ENCODE data around the gene COPZ2. TPM values are rescaled to one million over a fixed set of nuclear protein-coding genes. Genes with fewer than 3 reads are reported as not detected.
A peak's percentile ranks its signal among the peaks of the same experiment; 100 is the strongest.
"Not testable (repeated sequence)": the region's sequence is repeated elsewhere in the genome, so short reads cannot be mapped to it uniquely, and the experiment has no call there.

The COPZ2 gene
- total RNA-seq, 6 experiments from 2014 or later, result 18.9 to 26.6 (median 23.8) TPM

- Histone ChIP-seq H3K4me3 (no peak overlapping the region), H3K36me3 (no peaks in the 10 kb centered on the region), H3K27ac (peak overlapping the region in 2 of 3 donors; percentile 29 to 46), H3K27me3 (no peaks in the 10 kb centered on the region), H3K9me3 (no peaks in the 10 kb centered on the region), H3K4me1 (no peaks in the 10 kb centered on the region)
- TF ChIP-seq, protein P1, sequence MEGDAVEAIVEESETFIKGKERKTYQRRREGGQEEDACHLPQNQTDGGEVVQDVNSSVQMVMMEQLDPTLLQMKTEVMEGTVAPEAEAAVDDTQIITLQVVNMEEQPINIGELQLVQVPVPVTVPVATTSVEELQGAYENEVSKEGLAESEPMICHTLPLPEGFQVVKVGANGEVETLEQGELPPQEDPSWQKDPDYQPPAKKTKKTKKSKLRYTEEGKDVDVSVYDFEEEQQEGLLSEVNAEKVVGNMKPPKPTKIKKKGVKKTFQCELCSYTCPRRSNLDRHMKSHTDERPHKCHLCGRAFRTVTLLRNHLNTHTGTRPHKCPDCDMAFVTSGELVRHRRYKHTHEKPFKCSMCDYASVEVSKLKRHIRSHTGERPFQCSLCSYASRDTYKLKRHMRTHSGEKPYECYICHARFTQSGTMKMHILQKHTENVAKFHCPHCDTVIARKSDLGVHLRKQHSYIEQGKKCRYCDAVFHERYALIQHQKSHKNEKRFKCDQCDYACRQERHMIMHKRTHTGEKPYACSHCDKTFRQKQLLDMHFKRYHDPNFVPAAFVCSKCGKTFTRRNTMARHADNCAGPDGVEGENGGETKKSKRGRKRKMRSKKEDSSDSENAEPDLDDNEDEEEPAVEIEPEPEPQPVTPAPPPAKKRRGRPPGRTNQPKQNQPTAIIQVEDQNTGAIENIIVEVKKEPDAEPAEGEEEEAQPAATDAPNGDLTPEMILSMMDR (IDR thresholded peaks at IDR 0.05), result no peak
- no peak for TF ChIP-seq POLR2A (IDR thresholded peaks at IDR 0.05)
- DNase-seq (no peak), ATAC-seq (peak; percentile 53 to 70 (median 66))
- WGBS (ENCODE audit: insufficient coverage, low coverage, low lambda C conversion rate, missing lambda C conversion rate), result 31% methylated on average over 3 of the region's 4 CpGs
- intact Hi-C loops (cut with DNase I), result no loop called here
These were observed 35.2 kb downstream of the COPZ2 start for GRCh38 chr17:48002266-48002915.

DNA sequence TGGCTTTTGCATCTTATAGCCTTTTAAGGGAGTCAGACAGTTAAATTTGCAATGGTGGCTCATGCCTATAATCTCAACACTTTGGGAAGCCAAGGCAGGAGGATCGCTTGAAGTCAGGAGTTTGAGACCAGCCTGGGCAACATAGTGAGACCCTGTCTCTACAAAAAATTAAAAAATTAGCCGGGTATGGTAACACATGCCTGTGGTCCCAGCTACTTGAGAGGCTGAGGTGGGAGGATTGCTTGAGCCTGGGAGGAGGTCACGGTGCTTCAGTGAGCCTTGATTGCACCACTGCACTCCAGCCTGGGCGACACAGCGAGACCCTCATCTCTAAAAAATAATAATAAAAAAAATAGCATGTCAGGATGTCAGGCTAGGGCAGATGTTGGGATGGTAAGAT, 35.9 kb downstream of the COPZ2 start:
- H3K4me3 ChIP-seq; H3K4me1 ChIP-seq; ATAC-seq; DNase-seq; H3K9me3 ChIP-seq; intact Hi-C loops (cut with DNase I); H3K36me3 ChIP-seq; H3K27me3 ChIP-seq: not testable (repeated sequence)
- H3K27ac ChIP-seq, result peak overlapping the region in 2 of 3 donors; percentile 29 to 46
- 80% methylated on average over 5 of the region's 5 CpGs for WGBS (ENCODE audit: insufficient coverage, low coverage, low lambda C conversion rate, missing lambda C conversion rate)

GRCh38 chr17:48001197-48001596, 36.4 kb downstream of the COPZ2 start:
- TF ChIP-seq, protein P1 (IDR thresholded peaks at IDR 0.05), result no peak
- 45% methylated on average over 1 of the region's 1 CpG for WGBS (ENCODE audit: insufficient coverage, low coverage, low lambda C conversion rate, missing lambda C conversion rate)
- DNase-seq (peak in 1 of 3 donors; percentile 15), ATAC-seq (peak in 2 of 4 donors; percentile 11 to 41)
- Histone ChIP-seq H3K27ac (no peak overlapping the region), H3K4me1 (no peaks in the 10 kb centered on the region), H3K36me3 (no peaks in the 10 kb centered on the region), H3K27me3 (no peaks in the 10 kb centered on the region), H3K4me3 (no peak overlapping the region), H3K9me3 (no peaks in the 10 kb centered on the region)
- intact Hi-C loops (cut with DNase I), result no loop called here

- Histone ChIP-seq H3K4me3 (no peak overlapping the region), H3K9me3 (no peaks in the 10 kb centered on the region), H3K36me3 (no peaks in the 10 kb centered on the region), H3K4me1 (no peaks in the 10 kb centered on the region), H3K27me3 (no peaks in the 10 kb centered on the region), H3K27ac (no peak overlapping the region)
- TF ChIP-seq POLR2A (IDR thresholded peaks at IDR 0.05), result no peak
- TF ChIP-seq, protein P1 (IDR thresholded peaks at IDR 0.05), result no peak
- DNase-seq, result peak in 1 of 3 donors; percentile 11
- intact Hi-C loops (cut with DNase I), result no loop called here
- ATAC-seq, result no peak
- no CpG with 5 or more reads among the region's 4 CpGs for WGBS (ENCODE audit: insufficient coverage, low coverage, low lambda C conversion rate, missing lambda C conversion rate)
These were observed 38.0 kb downstream of the COPZ2 start for GRCh38 chr17:47999582-47999981.

DNA sequence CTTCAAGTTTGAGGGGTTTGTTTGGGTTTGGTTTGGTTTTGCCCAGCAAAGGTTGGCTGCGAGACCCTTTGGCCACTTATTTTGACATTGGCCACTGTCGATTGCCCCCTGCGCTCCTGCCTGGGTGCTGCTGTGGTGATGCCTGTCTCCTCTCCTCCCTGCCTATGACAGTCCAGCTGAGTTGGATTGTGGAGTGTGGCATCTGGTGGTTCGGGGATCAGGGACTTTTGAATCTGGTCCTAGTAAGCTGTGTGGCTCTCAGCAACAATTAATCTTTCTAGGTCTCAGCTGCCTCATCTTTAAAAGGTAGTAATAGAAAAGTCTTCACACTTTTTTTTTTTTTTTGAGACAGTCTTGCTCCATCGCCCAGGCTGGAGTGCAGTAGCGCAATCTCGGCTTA, 39.6 kb downstream of the COPZ2 start:
- TF ChIP-seq, protein P1 (IDR thresholded peaks at IDR 0.05), result no peak
- TF ChIP-seq POLR2A (IDR thresholded peaks at IDR 0.05), result no peak
- Histone ChIP-seq H3K9me3 (no peaks in the 10 kb centered on the region), H3K4me1 (no peaks in the 10 kb centered on the region), H3K27me3 (no peaks in the 10 kb centered on the region), H3K36me3 (no peaks in the 10 kb centered on the region), H3K4me3 (no peak overlapping the region), H3K27ac (no peak overlapping the region)
- DNase-seq (no peak), ATAC-seq (no peak)
- intact Hi-C loops (cut with DNase I), result no loop called here
- 90% methylated on average over 6 of the region's 7 CpGs for WGBS (ENCODE audit: insufficient coverage, low coverage, low lambda C conversion rate, missing lambda C conversion rate)
